Adipocyte (in vitro differentiated cells): Measurements from ENCODE around the gene SLC35F3.
"Not testable (repeated sequence)": the region's sequence is repeated elsewhere in the genome, so short reads cannot be mapped to it uniquely, and the experiment has no call there.

ENCODE experiments used
- DNase-seq: peaks from one replicate; pipeline ENCODE4 v3.0.0-alpha.2; 2015; ENCODE audit warnings: low read depth
- H3K27me3 ChIP-seq: replicated peaks from 2 replicates; pipeline ENCODE4 v1.7.0; 2013; ENCODE audit warnings: mild to moderate bottlenecking, low read length, moderate library complexity; ENCODE audit not compliant: control insufficient read depth, insufficient read depth
- H3K36me3 ChIP-seq: 2 replicates; pipeline ENCODE4 v1.7.0; 2013; ENCODE audit warnings: low read length, mild to moderate bottlenecking, moderate library complexity; ENCODE audit not compliant: control insufficient read depth, insufficient read depth, severe bottlenecking
- H3K4me1 ChIP-seq: 2 replicates; pipeline ENCODE4 v1.7.0; 2013; ENCODE audit warnings: mild to moderate bottlenecking, low read length, moderate library complexity; ENCODE audit not compliant: control insufficient read depth, insufficient read depth
- H3K4me3 ChIP-seq: 2 replicates; pipeline ENCODE4 v1.7.0; 2013; ENCODE audit warnings: mild to moderate bottlenecking, low read length, moderate library complexity
- H3K9ac ChIP-seq: 2 replicates; pipeline ENCODE4 v1.7.0; 2013; ENCODE audit warnings: mild to moderate bottlenecking, low read length, moderate library complexity
- H3K9me3 ChIP-seq: 2 replicates; pipeline ENCODE4 v1.7.0; 2013; ENCODE audit warnings: mild to moderate bottlenecking, low read length, moderate library complexity; ENCODE audit not compliant: control insufficient read depth

SLC35F3 gene

DNA sequence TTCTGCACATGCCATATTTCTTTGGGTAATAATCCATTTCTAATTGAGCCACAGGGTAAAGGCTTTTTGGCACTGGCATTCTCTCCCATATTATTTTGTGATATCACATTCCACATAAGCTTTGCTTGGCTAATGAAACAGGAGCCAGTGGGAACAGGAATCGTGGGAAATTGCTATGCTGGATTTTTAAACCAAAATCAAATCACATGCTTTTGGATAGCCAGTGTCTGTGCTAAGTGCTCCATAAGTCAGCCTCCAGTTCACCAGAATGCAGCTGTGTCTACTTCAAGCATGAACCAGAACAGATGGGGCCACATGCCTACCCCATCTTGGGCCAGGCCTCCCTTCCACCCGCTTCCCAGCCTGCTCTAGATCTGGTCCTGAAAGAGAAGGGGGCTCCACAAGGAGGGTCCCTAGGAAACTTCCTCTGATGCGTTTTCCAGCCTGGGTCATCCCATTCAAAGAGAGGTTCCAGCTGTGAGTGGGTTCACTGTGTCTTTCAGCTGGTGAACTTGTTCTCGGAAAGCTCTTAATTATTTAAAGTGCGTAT, 337.5 kb downstream of the SLC35F3 start:
- H3K9ac ChIP-seq, result no peak overlapping the region
- peaks cover 6% of the 10 kb centered on the region for H3K9me3 ChIP-seq
- H3K4me3 ChIP-seq, result no peak overlapping the region
- no peak for DNase-seq
- no peaks in the 10 kb centered on the region for H3K36me3 ChIP-seq
- H3K27me3 ChIP-seq, result no peaks in the 10 kb centered on the region
- H3K4me1 ChIP-seq, result no peaks in the 10 kb centered on the region

DNA sequence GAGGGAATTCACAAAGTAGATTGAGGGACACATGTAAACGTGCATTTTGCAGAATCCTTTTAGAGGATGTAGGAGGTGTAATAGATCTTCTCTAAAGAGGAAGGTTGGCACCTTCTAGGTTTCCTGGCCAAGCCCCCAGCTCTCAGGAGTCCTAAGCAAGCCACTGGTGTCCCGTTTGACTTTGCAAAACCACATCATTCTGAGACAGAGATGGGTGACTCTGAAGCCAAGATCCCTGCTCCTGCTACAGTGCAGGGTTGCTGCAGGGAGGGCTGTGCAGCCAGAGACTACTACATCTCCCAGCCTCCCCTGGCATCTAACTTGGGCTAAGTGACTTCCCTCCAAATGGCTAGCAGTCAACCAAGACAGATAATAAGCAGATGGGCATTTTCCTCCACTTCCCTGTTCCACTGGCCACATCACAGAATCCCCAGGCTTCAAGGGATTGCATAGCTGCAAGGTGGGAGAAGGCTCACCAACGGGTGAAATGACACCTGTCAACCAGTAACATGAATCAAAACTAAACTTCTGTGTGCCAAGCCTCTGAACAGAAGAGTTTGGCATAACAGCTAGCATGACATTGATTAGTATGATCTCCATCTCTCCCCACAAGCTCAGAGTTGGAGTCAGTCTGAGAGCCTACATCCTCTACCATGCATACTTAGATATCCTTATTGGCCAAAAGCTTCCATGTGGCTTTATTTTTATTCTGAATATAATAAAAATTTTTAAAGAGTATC, 339.2 kb downstream of the SLC35F3 start:
- H3K36me3 ChIP-seq, result no peaks in the 10 kb centered on the region
- H3K9me3 ChIP-seq, result peaks cover 6% of the 10 kb centered on the region
- H3K27me3 ChIP-seq, result no peaks in the 10 kb centered on the region
- H3K9ac ChIP-seq, result no peak overlapping the region
- DNase-seq, result no peak
- no peak overlapping the region for H3K4me3 ChIP-seq
- H3K4me1 ChIP-seq, result no peaks in the 10 kb centered on the region

DNA sequence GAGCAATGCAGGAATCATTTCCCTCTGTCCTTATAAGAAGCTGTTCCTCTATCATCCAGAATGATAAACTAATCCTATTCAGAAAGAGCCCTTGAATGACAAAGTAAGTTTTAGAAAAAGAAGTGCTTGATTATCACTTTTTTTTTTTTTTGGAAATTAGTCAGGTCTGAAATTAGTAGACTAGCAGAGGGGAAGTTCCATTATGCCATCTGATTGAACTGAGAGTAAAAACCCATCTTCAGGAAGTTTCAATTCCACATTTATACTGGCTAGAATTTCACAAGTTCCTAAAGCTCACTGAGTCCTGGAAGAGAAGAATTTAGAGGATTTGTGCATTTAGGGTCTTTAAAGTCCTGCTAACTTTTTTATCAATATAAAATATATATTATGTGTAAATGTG, 340.0 kb downstream of the SLC35F3 start:
- H3K4me3 ChIP-seq, result no peak overlapping the region
- no peaks in the 10 kb centered on the region for H3K36me3 ChIP-seq
- no peaks in the 10 kb centered on the region for H3K4me1 ChIP-seq
- H3K27me3 ChIP-seq, result no peaks in the 10 kb centered on the region
- DNase-seq, result no peak
- H3K9ac ChIP-seq, result no peak overlapping the region
- peaks cover 6% of the 10 kb centered on the region for H3K9me3 ChIP-seq

DNA sequence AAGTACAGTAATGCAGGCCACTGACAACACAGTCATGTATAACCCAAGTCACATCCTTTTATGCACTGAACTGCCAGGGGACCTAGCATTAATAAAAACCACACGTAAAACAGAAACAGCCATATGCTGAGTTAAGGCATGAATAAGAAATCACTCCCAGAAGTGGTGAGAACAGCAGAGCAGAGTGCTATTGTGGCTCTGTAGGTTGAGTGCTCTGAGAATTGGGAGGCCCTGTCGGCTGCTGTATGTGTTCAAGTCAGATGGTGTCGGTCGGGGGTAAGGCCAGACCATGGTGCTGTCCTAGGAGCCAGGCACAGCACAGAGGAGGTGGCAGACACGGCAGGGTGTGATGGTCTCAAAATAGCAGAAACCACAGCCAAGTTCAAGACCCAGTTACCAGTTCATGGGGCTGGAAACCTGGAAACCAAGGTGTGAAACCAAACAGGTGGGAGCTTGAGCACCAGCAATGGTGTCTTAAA, 342.2 kb downstream of the SLC35F3 start:
- no peak for DNase-seq
- Histone ChIP-seq H3K9ac (no peak overlapping the region), H3K36me3 (no peaks in the 10 kb centered on the region), H3K4me3 (no peak overlapping the region), H3K9me3 (peaks cover 6% of the 10 kb centered on the region), H3K4me1 (no peaks in the 10 kb centered on the region), H3K27me3 (no peaks in the 10 kb centered on the region)

DNA sequence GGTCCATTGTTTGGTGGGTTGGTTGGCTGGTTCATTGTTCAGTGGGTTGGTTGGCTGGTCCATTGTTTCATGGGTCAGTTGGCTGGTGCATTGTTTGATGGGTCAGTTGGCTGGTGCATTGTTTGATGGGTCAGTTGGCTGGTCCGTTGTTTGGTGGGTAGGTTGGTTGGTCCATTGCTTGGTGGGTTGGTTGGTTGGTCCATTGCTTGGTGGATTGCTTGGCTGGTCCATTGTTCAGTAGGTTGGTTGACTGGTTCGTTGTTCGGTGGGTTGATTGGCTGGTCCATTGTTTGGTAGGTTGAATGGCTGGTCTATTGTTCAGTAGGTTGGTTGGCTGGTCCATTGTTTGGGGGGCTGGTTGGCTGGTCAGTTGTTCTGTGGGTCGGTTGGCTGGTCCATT, 343.3 kb downstream of the SLC35F3 start:
- H3K4me1 ChIP-seq, H3K9ac ChIP-seq, H3K36me3 ChIP-seq, H3K4me3 ChIP-seq, H3K9me3 ChIP-seq, DNase-seq, H3K27me3 ChIP-seq: not testable (repeated sequence)

DNA sequence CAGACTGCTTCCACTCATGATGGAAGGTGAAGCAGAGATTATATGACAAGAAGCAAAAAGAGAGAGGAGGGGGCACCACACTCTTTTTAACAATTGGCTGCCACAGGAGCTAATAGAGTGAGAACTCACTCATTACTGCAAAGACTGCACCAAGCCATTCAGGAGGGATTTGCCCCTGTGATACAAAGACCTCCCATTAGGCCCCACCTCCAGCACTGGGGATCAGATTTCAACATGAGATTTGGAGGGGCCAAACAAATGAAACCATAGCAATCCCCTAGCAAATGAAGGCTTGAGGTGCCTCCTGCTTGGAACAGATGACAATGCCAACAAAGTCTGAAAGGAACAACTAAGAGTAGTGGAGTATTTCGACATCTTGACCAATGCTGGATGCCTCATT, 346.3 kb downstream of the SLC35F3 start:
- H3K27me3 ChIP-seq, result no peaks in the 10 kb centered on the region
- H3K9me3 ChIP-seq, result no peaks in the 10 kb centered on the region
- no peak overlapping the region for H3K4me3 ChIP-seq
- no peak for DNase-seq
- no peaks in the 10 kb centered on the region for H3K4me1 ChIP-seq
- no peak overlapping the region for H3K9ac ChIP-seq
- H3K36me3 ChIP-seq, result no peaks in the 10 kb centered on the region

DNA sequence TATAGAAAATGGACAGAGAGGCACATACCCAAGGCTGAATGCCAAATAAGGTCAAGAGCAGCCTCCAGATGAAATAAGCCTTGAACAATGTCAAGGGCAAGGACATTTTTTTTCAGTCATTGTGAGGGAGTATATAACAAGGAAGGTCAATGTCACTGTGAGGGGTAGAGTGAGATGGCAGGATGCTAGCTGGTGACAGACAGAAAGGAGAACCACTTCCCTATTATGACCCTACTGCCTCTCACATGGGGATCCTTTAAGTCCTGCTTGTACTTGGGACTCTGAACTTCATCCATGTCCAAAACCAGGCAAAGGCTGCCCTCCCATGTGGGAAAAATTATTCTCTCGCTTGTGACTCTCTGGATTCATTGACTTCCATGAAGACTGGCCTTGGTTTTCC, 349.3 kb downstream of the SLC35F3 start:
- no peaks in the 10 kb centered on the region for H3K36me3 ChIP-seq
- peaks cover 16% of the 10 kb centered on the region for H3K9me3 ChIP-seq
- no peak for DNase-seq
- H3K27me3 ChIP-seq, result no peaks in the 10 kb centered on the region
- no peak overlapping the region for H3K4me3 ChIP-seq
- H3K4me1 ChIP-seq, result no peaks in the 10 kb centered on the region
- no peak overlapping the region for H3K9ac ChIP-seq

DNA sequence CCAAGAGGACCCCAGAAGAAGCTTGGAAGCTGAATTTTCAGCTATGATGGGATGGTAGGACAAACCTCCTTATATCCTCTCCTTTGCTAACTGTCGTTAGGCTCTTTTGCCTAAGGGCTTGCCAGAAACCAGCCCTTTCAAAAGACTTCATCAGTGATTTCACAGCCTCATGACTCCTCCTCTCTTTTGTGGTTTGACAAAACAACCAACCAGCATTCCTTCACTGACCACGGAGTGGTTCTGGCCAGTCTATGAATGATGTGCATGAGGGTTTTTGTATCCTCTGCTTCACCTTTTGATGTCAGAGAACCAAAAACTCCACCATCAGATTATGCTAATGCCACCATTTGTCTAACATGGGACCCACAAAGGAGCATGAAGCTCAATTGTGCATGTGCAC, 351.9 kb downstream of the SLC35F3 start:
- Histone ChIP-seq H3K27me3 (no peaks in the 10 kb centered on the region), H3K9me3 (peaks cover 16% of the 10 kb centered on the region), H3K4me3 (no peak overlapping the region), H3K9ac (no peak overlapping the region), H3K36me3 (no peaks in the 10 kb centered on the region), H3K4me1 (no peaks in the 10 kb centered on the region)
- no peak for DNase-seq

DNA sequence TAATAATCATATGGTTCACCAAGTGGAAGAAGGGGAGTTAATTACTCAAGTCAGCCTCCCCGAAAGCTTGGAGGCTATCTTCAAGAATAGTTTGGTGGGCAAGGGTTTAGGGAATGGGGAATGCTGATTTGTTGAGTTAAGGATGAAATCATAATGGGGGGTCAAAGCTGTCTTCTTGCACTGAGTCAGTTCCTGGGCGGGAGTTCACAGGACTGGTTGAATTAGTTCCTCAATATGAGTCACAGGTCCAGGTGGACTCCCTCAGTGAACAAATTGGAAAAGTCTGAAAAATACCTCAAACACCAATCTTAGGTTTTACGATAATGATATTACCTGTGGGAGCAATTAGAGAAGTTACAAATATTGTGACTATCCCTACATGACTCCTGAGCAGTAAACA, 353.6 kb downstream of the SLC35F3 start:
- Histone ChIP-seq H3K36me3 (no peaks in the 10 kb centered on the region), H3K4me1 (no peaks in the 10 kb centered on the region), H3K9me3 (peaks cover 16% of the 10 kb centered on the region), H3K4me3 (no peak overlapping the region), H3K27me3 (no peaks in the 10 kb centered on the region), H3K9ac (no peak overlapping the region)
- DNase-seq, result no peak

DNA sequence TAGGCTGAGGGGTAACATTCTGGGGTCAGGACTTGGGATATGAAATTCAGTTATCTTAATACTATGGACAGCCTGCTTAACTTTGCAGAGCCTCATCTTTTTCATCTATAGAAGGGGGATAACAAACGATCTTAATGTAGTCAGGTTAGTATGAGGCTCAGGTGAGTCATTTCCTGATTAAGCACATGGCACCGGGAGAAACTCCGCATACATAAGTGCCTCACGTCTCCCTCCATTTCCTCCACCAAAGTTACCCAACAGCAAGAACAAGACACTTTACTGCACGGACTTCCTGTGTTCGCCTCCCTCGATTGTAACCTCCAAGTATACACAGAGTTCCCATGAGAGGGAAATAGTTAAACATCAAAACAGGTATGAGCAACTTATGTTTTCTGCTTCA, 356.1 kb downstream of the SLC35F3 start:
- H3K9ac ChIP-seq, result no peak overlapping the region
- DNase-seq, result no peak
- H3K36me3 ChIP-seq, result no peaks in the 10 kb centered on the region

DNA sequence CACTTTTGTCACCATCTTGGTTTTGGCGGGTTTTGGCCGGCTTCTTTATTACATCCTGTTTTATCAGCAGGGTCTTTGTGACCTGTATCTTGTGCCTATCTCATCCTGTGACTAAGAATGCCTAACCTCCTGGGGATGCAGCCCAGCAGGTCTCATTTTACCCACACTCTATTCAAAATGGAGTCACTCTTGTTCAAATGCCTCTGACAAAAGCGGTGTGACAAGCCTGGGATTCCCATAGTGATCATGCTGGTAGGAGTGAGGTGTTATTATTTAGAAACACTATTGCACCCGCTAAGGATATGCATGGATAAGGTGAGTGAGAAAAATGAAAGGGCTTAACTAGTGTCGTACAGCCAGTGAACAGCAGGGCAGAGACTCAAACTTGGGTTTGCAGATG, 357.1 kb downstream of the SLC35F3 start:
- Histone ChIP-seq H3K9ac (no peak overlapping the region), H3K27me3 (no peaks in the 10 kb centered on the region), H3K36me3 (no peaks in the 10 kb centered on the region), H3K9me3 (peaks cover 14% of the 10 kb centered on the region), H3K4me3 (no peak overlapping the region), H3K4me1 (no peaks in the 10 kb centered on the region)
- no peak for DNase-seq

More for the DNA sequence above, 356.1 kb downstream of the SLC35F3 start:
- Histone ChIP-seq H3K27me3 (no peaks in the 10 kb centered on the region), H3K4me3 (no peak overlapping the region), H3K9me3 (peaks cover 16% of the 10 kb centered on the region), H3K4me1 (no peaks in the 10 kb centered on the region)
